HG02981 (cell line): ENCODE measurements around the gene SHISA5.

ENCODE experiments used
- ATAC-seq: cut with Tn5 transposase; IDR thresholded peaks from one replicate; pipeline ENCODE4 v1.9.1; 2021; ENCODE audit warnings: mild to moderate bottlenecking, moderate library complexity; ENCODE audit not compliant: unreplicated experiment

SHISA5 gene

GRCh38 chr3:48419149-48419548 is 84.8 kb downstream of the SHISA5 start:
- no peak for ATAC-seq

DNA sequence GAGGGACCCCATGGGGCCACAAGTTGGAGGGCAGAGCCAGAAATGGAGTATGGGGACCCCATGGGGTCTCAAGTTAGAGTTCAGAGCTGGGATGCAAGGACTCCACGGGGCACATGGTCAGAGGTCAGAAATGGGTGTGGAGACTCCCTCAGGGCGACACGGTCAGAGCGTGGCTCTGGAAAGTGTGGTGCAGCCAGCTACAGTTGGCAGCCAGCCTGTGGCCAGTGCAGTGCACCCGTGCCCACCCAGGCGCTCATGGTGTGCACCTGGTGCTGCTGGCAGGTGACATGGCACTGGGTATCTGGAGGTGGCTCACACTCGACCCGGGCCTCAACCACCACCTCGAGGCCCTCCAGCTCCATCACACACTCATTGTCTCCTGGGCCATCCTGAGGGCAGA is 85.3 kb downstream of the SHISA5 start:
- no peak for ATAC-seq

- no peak for ATAC-seq
These were observed 85.8 kb downstream of the SHISA5 start for GRCh38 chr3:48418140-48418539.
